Stimulated activated CD8-positive, alpha-beta memory T cell treated with anti-CD3 and anti-CD28 coated beads, Interleukin-12 subunit alpha, Interleukin-12 subunit beta, amount 100 ng/mL, for 4 hours (primary cell): Measurements from ENCODE around the gene TMEM120A.

ENCODE experiments used
- DNase-seq: peaks from one replicate; pipeline ENCODE4 v3.0.0-alpha.2; 2020; ENCODE audit warnings: low read depth

TMEM120A gene

GRCh38 chr7:75980430-75981202 lies 13.8 kb downstream of the TMEM120A start:
- no peak for DNase-seq

- no peak for DNase-seq
Observed at GRCh38 chr7:75979759-75980429, 14.5 kb downstream of the TMEM120A start.

- DNase-seq: no peak
Observed at GRCh38 chr7:75977743-75978142, 16.7 kb downstream of the TMEM120A start.

GRCh38 chr7:75971961-75972763 lies 22.2 kb downstream of the TMEM120A start:
- no peak for DNase-seq

- DNase-seq: no peak
Observed at GRCh38 chr7:75971309-75971960, 23.0 kb downstream of the TMEM120A start.

- no peak for DNase-seq
Observed at GRCh38 chr7:75969704-75970498, 24.5 kb downstream of the TMEM120A start.

GRCh38 chr7:75969182-75969581 lies 25.2 kb downstream of the TMEM120A start:
- DNase-seq: no peak

- no peak for DNase-seq
Observed at GRCh38 chr7:75968561-75969001, 25.8 kb downstream of the TMEM120A start.

GRCh38 chr7:75968012-75968411 lies 26.4 kb downstream of the TMEM120A start:
- DNase-seq: no peak

GRCh38 chr7:75967487-75967997 lies 26.9 kb downstream of the TMEM120A start:
- DNase-seq: no peak

GRCh38 chr7:75967055-75967454 lies 27.3 kb downstream of the TMEM120A start:
- DNase-seq: no peak

GRCh38 chr7:75966190-75966961 lies 28.0 kb downstream of the TMEM120A start:
- no peak for DNase-seq

- no peak for DNase-seq
Observed at GRCh38 chr7:75965617-75966016, 28.8 kb downstream of the TMEM120A start.

GRCh38 chr7:75963381-75963995 lies 30.9 kb downstream of the TMEM120A start:
- no peak for DNase-seq

- no peak for DNase-seq
Observed at GRCh38 chr7:75962607-75963380, 31.6 kb downstream of the TMEM120A start.

GRCh38 chr7:75961218-75961617 lies 33.2 kb downstream of the TMEM120A start:
- no peak for DNase-seq

- no peak for DNase-seq
Observed at GRCh38 chr7:75960372-75960771, 34.0 kb downstream of the TMEM120A start.

- no peak for DNase-seq
Observed at GRCh38 chr7:75958802-75959543, 35.4 kb downstream of the TMEM120A start.
